H4 (cell line): Measurements from ENCODE around the gene MICALL1. TPM values are rescaled to one million over a fixed set of nuclear protein-coding genes. Genes with fewer than 3 reads are reported as not detected.

Experiments
- DNase-seq: peaks from one replicate; pipeline ENCODE4 v3.0.0-alpha.2; 2015; ENCODE audit warnings: low spot score
- total RNA-seq: library from RNA; depleted of rRNA; stranded (reverse); fragments of >200 nt; shearing (Covaris generic); gene quantifications from 2 replicates; pipeline ENCODE4 v1.2.3, GENCODE V29; 2014

The MICALL1 gene
- total RNA-seq, 1 experiment from 2014 or later: 11.6 TPM

DNA sequence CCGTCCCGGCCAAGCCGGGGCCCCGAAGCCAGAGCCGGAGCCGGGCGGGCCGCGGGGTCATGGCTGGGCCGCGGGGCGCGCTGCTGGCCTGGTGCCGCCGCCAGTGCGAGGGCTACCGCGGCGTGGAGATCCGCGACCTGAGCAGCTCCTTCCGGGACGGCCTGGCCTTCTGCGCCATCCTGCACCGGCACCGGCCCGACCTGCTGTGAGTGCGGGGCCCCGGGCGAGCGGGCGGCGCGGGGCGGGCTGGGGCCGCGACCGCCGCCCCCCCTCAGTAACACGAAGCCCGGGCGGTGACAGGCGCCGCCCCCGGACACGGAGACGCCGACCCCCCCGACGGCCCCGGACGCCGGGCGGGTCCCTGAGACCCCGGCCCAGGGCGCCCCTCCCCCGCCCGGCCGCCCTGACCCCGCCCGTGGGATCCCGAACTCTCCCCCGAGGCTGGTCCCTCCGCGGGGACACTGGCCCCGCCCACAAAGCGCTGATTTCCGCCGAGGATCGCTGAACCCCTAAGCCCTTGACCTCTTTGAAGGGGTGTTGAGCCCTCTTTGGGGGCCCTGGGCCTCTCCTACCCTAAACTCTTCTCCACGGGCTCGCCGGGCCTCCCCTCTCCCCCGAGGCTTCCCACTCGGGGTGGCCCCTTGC lies 389 bp downstream of the MICALL1 start:
- no peak for DNase-seq

DNA sequence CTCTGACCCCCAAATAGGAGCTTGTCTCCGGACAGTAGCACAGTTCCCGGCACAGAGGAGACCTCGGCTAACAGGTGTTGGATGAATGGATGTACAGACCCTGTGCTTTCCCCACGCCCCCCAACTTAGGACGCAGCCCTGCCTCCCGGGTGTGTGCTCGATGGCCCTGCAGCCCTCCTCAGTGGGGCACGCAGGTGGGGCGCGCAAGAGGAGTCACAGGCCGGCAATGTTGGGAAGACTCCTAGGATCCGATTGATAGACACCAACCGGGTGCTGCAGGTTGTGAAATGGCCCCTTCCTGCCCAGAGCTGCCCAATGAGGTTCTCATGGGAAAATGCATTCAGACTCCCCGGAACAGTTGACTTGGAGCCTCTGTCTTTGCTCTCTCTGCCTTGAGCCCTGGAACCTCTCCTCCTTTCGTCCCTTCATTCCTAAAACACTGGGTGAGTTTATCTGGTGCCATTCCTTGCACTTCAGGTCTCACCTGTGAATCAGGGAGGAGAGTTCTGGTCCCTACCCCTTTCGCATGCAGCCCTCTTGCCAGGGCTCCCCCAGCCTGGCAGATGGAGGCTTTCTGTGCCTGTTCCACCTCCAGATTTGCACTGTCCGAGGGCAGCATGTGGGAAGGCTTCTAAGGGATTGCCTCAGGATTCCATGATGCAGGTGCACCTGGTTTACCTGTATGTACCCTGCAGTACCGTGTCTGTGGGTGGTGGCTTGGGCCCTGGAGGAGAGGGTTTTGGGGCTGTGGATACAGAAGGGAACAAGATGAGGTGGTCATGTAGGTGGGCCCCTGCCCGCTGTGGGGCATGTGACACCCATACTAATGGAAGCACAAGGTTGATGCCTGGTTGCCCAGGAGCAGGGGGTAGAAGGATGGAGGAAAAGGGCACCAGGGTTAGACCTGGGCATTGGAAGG lies 1.2 kb downstream of the MICALL1 start:
- DNase-seq: no peak

DNA sequence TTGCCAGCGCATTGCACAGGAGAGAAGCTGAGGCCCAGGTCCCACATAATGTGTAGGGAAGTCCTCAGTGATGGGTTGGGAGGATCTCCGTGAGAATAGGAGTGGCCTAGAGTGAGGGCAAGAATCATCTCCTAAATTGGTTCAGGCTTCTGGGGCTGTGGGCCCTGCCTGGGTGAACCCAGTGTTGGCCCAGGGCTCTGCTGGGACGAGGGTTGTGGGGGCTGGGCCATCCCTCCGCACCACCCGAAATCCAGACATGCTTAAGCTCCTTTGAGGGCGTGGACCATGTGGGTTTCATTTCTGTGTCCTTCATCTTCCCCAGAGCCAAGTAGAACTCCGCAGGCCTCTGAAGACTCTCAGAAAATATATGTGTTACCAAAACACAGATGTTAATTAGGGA lies 3.7 kb downstream of the MICALL1 start:
- no peak for DNase-seq

GRCh38 chr22:37910890-37911672 lies 5.0 kb downstream of the MICALL1 start:
- DNase-seq: no peak

- DNase-seq: no peak
These were observed 5.6 kb downstream of the MICALL1 start for GRCh38 chr22:37911697-37912096.

GRCh38 chr22:37912171-37912570 lies 6.1 kb downstream of the MICALL1 start:
- DNase-seq: no peak

DNA sequence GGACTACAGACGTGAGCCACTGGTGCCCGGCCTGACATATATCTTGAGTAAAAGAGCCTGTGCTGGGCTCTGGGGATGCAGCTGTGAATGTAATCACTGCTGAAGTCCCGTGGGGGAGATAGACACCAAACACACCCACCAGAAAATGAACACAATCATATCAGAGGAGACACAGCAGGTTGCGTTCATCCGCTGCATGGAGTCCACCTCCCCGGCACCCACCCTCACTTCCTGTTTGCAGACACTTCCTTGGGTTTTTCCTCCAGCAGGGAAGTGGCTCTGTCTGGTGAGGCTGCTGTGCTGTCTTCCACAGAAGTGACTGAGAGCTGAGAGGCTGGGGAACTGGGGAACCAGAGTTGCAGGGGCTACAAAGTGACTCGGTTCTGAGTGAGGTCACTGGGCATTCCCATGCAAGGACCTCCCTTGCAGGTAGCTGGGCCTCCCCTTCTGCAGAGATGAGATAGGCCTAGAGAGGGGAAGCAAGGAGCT lies 7.2 kb downstream of the MICALL1 start:
- DNase-seq: no peak

GRCh38 chr22:37916311-37916710 lies 10.2 kb downstream of the MICALL1 start:
- DNase-seq: no peak

GRCh38 chr22:37917874-37918548 lies 11.9 kb downstream of the MICALL1 start:
- DNase-seq: no peak

- no peak for DNase-seq
These were observed 12.6 kb downstream of the MICALL1 start for GRCh38 chr22:37918580-37919270.

GRCh38 chr22:37920126-37920525 lies 14.0 kb downstream of the MICALL1 start:
- DNase-seq: no peak

GRCh38 chr22:37922191-37922590 lies 16.1 kb downstream of the MICALL1 start:
- DNase-seq: no peak

DNA sequence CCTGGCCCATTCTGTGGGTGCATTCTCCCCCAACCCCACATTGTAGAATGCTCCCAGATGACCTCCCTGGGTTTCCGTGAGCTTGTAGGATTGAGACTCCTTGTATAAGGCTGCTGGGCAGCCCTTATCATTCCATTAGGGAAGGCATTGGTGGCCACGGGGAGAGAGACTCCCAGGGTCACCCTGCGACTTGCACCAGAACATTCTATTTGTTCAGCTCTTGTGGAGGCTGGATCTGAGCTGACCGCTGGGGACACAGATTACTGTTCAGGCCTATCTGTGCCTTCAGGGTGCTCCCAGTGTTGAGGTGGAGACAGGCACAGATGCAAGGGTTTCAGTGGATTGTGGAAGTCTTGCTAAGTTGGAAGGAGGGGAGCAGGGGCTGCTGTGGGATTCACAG lies 17.8 kb downstream of the MICALL1 start:
- no peak for DNase-seq

DNA sequence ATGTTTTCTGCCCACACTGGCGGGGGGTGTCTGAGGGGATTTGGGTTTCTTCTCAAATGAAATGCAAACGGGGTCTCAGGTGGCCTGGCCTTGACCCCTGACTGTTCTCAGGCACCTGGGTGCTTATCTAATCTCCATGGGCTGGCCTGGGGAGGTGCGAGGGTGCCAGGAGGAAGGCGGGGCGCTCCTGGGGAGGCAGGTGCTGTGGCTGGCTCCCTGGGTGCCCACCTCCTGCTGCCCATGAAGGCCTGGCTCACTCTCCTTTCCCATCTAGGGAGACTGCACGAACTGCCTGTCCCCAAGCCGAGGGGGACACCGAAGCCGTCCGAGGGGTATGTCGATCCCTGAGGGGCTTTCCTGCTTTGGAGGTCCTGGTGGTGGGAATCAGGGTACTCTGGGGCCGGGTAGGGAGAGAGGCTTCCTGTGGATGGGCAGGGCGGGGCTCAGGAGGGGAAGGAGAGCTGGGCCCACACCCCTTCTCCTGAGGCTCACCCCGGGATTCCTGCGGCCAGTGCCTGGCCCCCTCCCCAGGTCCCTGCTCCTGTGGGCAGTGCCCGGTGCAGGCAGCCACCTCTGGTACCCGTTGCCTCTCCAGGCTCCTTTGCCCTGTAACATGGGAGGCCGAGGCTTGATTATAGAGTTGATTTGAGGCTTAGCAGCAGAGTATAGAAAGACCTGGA lies 18.4 kb downstream of the MICALL1 start:
- DNase-seq: no peak

GRCh38 chr22:37925330-37925729 lies 19.2 kb downstream of the MICALL1 start:
- DNase-seq: no peak

- DNase-seq: no peak
These were observed 19.7 kb downstream of the MICALL1 start for GRCh38 chr22:37925767-37926166.

DNA sequence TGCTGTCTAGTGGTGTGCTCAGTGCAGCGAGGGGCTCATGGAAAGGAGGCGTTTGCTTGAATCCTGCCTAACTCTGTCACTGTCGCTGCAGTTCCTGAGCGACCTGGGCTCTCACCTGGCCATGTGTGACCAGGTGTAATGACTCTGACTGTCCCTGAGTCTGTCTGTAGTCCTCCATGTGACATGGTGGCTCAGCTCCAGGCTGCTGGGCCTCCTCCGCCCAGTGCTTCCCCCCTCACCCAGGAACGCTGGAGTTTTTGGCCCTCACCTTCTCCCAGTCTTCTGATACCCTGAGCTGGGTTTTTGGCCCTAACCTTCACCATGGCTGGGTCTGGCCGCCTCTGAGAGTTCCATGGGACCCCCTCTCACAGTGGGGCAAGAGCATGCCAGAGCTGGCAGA lies 20.3 kb downstream of the MICALL1 start:
- DNase-seq: no peak

DNA sequence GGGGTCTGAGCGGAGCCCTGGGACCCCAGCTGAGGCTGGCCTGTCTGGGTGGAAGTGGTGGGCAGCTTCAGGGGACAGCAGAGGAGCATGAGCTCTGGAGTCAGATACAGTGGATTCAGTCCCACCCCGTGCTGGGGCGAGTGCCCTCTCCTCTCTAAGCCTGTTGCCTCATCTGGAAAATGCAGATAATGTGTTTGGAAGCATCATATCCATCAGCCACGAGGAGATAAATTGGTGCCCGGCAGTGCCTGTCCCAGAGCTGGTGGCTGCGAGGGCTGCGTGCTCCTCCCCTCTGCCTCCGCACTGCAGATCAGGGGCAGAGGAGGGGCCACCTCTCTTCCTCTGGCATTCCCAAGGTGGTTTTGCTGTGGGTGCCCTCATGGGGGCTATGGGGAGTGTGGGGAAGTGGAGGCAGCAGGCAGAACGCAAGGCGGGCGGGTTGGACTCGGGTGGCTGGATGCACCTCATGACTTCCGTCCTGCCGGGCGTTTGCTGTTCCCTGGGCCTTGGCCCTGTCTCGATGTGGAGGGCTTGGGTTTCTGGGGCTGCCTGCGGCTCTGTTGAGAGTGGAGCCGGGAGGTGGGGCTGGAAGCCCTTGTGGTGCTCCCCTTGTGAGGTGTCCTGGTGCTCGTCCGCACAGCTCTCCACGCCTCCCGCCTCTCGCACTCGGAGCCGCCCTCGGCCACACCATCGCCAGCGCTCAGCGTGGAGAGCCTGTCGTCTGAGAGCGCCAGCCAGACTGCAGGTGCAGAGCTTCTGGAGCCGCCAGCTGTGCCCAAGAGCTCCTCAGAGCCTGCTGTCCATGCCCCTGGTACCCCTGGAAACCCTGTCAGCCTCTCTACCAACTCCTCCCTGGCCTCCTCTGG lies 20.9 kb downstream of the MICALL1 start:
- no peak for DNase-seq

DNA sequence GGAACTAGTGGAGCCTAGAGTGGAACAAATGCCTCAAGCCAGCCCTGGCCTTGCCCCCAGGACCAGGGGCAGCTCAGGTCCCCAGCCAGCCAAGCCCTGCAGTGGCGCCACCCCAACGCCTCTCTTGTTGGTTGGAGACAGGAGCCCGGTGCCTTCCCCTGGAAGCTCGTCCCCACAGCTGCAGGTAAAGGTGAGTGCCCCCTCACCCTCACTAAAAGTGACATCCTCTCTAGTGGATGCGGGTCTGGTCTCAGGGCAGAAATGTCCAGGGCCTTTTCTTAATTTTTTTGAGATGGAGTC lies 21.5 kb downstream of the MICALL1 start:
- no peak for DNase-seq

GRCh38 chr22:37929390-37929789 lies 23.3 kb downstream of the MICALL1 start:
- DNase-seq: no peak
